ENCODE measurements around the gene COQ8A. TPM values are rescaled to one million over a fixed set of nuclear protein-coding genes. Genes with fewer than 3 reads are reported as not detected.
"Not testable (repeated sequence)": the region's sequence is repeated elsewhere in the genome, so short reads cannot be mapped to it uniquely, and the experiment has no call there.

The COQ8A gene
- polyA plus RNA-seq, 1 donor from 2014 or later = 13.2 TPM

- H3K79me2 ChIP-seq (replicated peaks; ENCODE audit: insufficient read depth, low read length); H3K4me2 ChIP-seq (ENCODE audit: low read length); H3K36me3 ChIP-seq (ENCODE audit: insufficient read depth, low read length); H3F3A ChIP-seq (ENCODE audit: insufficient read depth, low read length, poor library complexity, severe bottlenecking); H3K9ac ChIP-seq (ENCODE audit: low read length); H4K20me1 ChIP-seq (ENCODE audit: insufficient read depth); H3K27ac ChIP-seq (ENCODE audit: low read length); H3K4me3 ChIP-seq (ENCODE audit: low read length); H3K9me2 ChIP-seq (ENCODE audit: insufficient read depth, low read length); H3K9me3 ChIP-seq (ENCODE audit: low read length); H3K27me3 ChIP-seq (ENCODE audit: insufficient read depth, low read depth, low read length); H2AFZ ChIP-seq (ENCODE audit: low read depth, low read length): not testable (repeated sequence)
These were observed 59.5 kb downstream of the COQ8A start for GRCh38 chr1:226999579-226999978.

GRCh38 chr1:227002531-227003049 is 62.5 kb downstream of the COQ8A start:
- Histone ChIP-seq H3F3A (ENCODE audit: insufficient read depth, low read length, poor library complexity, severe bottlenecking) (no peaks in the 10 kb centered on the region), H4K20me1 (ENCODE audit: insufficient read depth) (no peaks in the 10 kb centered on the region), H3K4me2 (ENCODE audit: low read length) (no peak overlapping the region), H3K9me3 (ENCODE audit: low read length) (no peaks in the 10 kb centered on the region), H3K36me3 (ENCODE audit: insufficient read depth, low read length) (peaks cover 3% of the 10 kb centered on the region), H3K4me3 (ENCODE audit: low read length) (no peak overlapping the region), H3K27ac (ENCODE audit: low read length) (no peak overlapping the region), H3K9ac (ENCODE audit: low read length) (no peak overlapping the region), H3K27me3 (ENCODE audit: insufficient read depth, low read depth, low read length) (no peaks in the 10 kb centered on the region), H2AFZ (ENCODE audit: low read depth, low read length) (no peak overlapping the region), H3K9me2 (ENCODE audit: insufficient read depth, low read length) (no peaks in the 10 kb centered on the region), H3K79me2 (replicated peaks; ENCODE audit: insufficient read depth, low read length) (no peaks in the 10 kb centered on the region)
- TF ChIP-seq EZH2 (IDR thresholded peaks at IDR 0.05; ENCODE audit: borderline replicate concordance, insufficient read depth, low read length, poor library complexity, severe bottlenecking) (no peak), REST (IDR thresholded peaks at IDR 0.05; ENCODE audit: borderline replicate concordance) (no peak)

GRCh38 chr1:227003165-227003564 is 63.1 kb downstream of the COQ8A start:
- Histone ChIP-seq H2AFZ (ENCODE audit: low read depth, low read length) (no peak overlapping the region), H3K4me2 (ENCODE audit: low read length) (no peak overlapping the region), H3K9me2 (ENCODE audit: insufficient read depth, low read length) (no peaks in the 10 kb centered on the region), H3K79me2 (replicated peaks; ENCODE audit: insufficient read depth, low read length) (no peaks in the 10 kb centered on the region), H3K36me3 (ENCODE audit: insufficient read depth, low read length) (peaks cover 3% of the 10 kb centered on the region), H3F3A (ENCODE audit: insufficient read depth, low read length, poor library complexity, severe bottlenecking) (no peaks in the 10 kb centered on the region), H3K4me3 (ENCODE audit: low read length) (no peak overlapping the region), H3K27me3 (ENCODE audit: insufficient read depth, low read depth, low read length) (no peaks in the 10 kb centered on the region), H3K9ac (ENCODE audit: low read length) (no peak overlapping the region), H3K27ac (ENCODE audit: low read length) (no peak overlapping the region), H3K9me3 (ENCODE audit: low read length) (no peaks in the 10 kb centered on the region), H4K20me1 (ENCODE audit: insufficient read depth) (no peaks in the 10 kb centered on the region)
- no peak for TF ChIP-seq EP300 (conservative IDR thresholded peaks at IDR 0.05; ENCODE audit: poor library complexity, severe bottlenecking)
- TF ChIP-seq EZH2 (IDR thresholded peaks at IDR 0.05; ENCODE audit: borderline replicate concordance, insufficient read depth, low read length, poor library complexity, severe bottlenecking) = no peak
- no peak for TF ChIP-seq POLR2AphosphoS5 (IDR thresholded peaks at IDR 0.05)
- no peak for TF ChIP-seq SMC3 (conservative IDR thresholded peaks at IDR 0.05; ENCODE audit: poor library complexity)
- no peak for TF ChIP-seq RAD21 (conservative IDR thresholded peaks at IDR 0.05)
- no peak for TF ChIP-seq MXI1 (conservative IDR thresholded peaks at IDR 0.05; ENCODE audit: poor library complexity, severe bottlenecking)

All from neural cell (in vitro differentiated cells).